ENCODE results near the gene GIPC3. TPM values are rescaled to one million over a fixed set of nuclear protein-coding genes. Genes with fewer than 3 reads are reported as not detected.

GIPC3 gene
- total RNA-seq, 4 donors from 2014 or later = 0.18 to 0.76 (median 0.22) TPM

DNA sequence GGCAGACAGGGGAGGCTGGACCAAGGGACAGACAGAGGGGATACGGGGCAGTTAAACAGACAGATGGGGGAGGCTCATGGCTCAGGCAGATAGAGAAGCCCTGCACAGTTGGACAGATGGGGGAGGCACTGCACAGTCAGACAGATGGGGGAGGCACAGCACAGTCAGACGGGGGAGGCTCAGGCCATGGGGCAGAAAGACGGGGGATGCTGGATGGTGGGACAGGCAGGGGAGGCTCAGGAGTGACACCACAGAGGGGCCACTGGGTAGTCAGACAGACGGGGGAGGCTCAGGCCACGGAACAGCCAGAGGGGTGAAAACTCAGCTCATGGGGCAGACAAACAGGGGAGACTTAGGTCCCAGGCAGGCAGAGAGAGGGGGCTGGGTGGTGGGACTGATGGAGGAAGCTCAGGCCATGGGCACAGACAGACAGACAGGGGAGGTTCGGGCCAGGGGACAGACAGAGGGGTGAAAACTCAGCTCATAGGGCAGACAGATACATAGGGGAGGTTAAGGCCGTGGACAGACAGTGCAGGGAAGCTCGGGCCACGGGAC, 28.8 kb upstream of the GIPC3 start:
- H3K27me3 ChIP-seq = no peaks in the 10 kb centered on the region
- WGBS, 2 donors = 12 to 27% methylated on average over 8 to 9 of the region's 9 CpGs

DNA sequence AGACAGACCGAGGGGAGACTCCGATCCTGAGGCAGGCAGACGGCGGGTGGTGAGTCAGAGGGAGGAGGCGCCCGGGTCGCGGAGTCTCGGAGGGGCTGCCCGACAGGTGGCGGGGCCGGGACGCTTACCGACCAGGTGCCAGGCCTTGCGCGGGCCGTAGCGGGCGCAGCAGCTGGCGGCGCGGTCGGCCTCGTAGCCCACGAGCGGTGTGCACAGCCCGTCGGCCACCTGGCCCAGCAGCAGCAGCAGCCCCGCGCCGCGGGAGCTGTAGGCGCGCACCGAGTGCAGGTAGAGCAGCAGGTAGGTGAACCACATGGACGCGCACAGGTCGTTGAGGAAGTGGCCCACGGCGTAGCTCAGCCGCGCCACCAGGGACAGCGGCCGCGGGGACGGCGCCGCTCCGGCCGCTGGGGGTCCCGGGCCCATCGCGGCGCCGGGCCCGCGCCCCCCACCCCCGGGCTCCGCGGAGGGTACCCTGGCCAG, 28.3 kb upstream of the GIPC3 start:
- TF ChIP-seq, protein P1, sequence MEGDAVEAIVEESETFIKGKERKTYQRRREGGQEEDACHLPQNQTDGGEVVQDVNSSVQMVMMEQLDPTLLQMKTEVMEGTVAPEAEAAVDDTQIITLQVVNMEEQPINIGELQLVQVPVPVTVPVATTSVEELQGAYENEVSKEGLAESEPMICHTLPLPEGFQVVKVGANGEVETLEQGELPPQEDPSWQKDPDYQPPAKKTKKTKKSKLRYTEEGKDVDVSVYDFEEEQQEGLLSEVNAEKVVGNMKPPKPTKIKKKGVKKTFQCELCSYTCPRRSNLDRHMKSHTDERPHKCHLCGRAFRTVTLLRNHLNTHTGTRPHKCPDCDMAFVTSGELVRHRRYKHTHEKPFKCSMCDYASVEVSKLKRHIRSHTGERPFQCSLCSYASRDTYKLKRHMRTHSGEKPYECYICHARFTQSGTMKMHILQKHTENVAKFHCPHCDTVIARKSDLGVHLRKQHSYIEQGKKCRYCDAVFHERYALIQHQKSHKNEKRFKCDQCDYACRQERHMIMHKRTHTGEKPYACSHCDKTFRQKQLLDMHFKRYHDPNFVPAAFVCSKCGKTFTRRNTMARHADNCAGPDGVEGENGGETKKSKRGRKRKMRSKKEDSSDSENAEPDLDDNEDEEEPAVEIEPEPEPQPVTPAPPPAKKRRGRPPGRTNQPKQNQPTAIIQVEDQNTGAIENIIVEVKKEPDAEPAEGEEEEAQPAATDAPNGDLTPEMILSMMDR (IDR thresholded peaks at IDR 0.05) = peak in 1 of 6 experiments; percentile 32
- no peak for TF ChIP-seq POLR2A (IDR thresholded peaks at IDR 0.05)
- H3K4me1 ChIP-seq = peaks cover 22 to 56% (median 25%) of the 10 kb centered on the region in 3 donors
- DNase-seq = no peak

More for the DNA sequence above, 28.8 kb upstream of the GIPC3 start:
- no peaks in the 10 kb centered on the region for H3K9me3 ChIP-seq
- intact Hi-C loops (cut with DNase I) = no loop called here
- H3K36me3 ChIP-seq = no peaks in the 10 kb centered on the region
- no peak for TF ChIP-seq POLR2A (IDR thresholded peaks at IDR 0.05)
- TF ChIP-seq, protein P1 (IDR thresholded peaks at IDR 0.05) = no peak
- DNase-seq = no peak
- H3K27ac ChIP-seq = peak overlapping the region; percentile 77 to 92 (median 90)
- peak overlapping the region; percentile 76 to 95 (median 76) for H3K4me3 ChIP-seq
- peaks cover 22 to 56% (median 25%) of the 10 kb centered on the region in 3 donors for H3K4me1 ChIP-seq

DNA sequence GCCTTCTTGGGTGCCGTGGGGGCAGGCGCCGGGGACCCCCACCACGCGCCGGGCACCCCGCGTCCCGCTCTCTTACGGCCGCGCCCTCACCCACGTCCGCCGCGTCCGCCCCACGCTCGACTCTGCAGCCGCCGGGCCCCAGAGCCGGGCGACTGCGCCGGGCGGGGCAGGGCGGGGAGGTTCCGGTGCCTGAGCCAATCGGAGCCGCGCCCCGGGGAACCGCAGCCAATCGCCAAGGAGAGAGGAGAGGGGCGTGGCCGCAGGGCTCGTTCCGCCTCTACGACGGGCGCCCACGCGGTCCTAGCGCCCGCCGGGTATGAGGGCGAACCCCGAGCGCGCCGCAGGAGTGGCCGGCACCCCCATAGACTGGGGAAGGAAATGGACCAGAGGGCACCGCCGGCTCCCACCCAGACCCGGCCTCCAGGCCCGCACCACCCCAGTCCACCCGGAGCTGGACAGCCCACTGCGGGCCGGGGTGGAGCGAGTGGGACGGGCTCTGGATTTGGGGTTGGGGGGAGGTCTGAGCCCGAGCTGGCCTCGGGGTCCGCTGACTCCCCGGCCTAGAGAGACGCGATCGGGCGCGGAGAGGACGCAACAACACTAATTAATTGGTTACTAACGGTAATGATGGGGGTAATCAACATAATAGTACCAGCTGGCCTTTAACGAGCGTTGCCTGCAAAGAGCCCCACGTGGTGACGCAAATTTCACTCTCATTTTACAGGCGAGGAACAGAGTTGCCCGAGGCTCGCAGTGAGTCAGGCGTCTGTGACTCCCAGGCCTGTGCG, 27.6 kb upstream of the GIPC3 start, which contains the start of gene MFSD12:
TSS of gene MFSD12 (minus strand) at position 126 of the 788 bp plus-strand sequence. CDS start 183 bp downstream, outside the sequence.
- H3K4me1 ChIP-seq = peaks cover 22 to 55% (median 25%) of the 10 kb centered on the region in 3 donors
- H3K9me3 ChIP-seq = no peaks in the 10 kb centered on the region
- intact Hi-C loops (cut with DNase I) = no loop called here
- TF ChIP-seq, protein P1 (IDR thresholded peaks at IDR 0.05) = no peak
- peak in 3 of 4 donors; percentile 82 to 89 (median 85) for TF ChIP-seq POLR2A (IDR thresholded peaks at IDR 0.05)
- 0 to 1% methylated on average over 11 to 14 of the region's 81 CpGs for WGBS, 2 donors
- no peaks in the 10 kb centered on the region for H3K36me3 ChIP-seq
- H3K4me3 ChIP-seq = peak within 1 kb of the TSS; percentile 76 to 95 (median 76)
- peak within 1 kb of the TSS; percentile 77 to 92 (median 90) for H3K27ac ChIP-seq
- no peaks in the 10 kb centered on the region for H3K27me3 ChIP-seq
- DNase-seq = peak; percentile 72

More for the DNA sequence above, 28.3 kb upstream of the GIPC3 start:
- Histone ChIP-seq H3K9me3 (no peaks in the 10 kb centered on the region), H3K4me3 (peak overlapping the region; percentile 76 to 95 (median 76)), H3K27me3 (no peaks in the 10 kb centered on the region), H3K27ac (peak overlapping the region; percentile 77 to 92 (median 90)), H3K36me3 (no peaks in the 10 kb centered on the region)
- 0 to 1% methylated on average over 5 to 26 of the region's 60 CpGs for WGBS, 2 donors
- intact Hi-C loops (cut with DNase I) = no loop called here

DNA sequence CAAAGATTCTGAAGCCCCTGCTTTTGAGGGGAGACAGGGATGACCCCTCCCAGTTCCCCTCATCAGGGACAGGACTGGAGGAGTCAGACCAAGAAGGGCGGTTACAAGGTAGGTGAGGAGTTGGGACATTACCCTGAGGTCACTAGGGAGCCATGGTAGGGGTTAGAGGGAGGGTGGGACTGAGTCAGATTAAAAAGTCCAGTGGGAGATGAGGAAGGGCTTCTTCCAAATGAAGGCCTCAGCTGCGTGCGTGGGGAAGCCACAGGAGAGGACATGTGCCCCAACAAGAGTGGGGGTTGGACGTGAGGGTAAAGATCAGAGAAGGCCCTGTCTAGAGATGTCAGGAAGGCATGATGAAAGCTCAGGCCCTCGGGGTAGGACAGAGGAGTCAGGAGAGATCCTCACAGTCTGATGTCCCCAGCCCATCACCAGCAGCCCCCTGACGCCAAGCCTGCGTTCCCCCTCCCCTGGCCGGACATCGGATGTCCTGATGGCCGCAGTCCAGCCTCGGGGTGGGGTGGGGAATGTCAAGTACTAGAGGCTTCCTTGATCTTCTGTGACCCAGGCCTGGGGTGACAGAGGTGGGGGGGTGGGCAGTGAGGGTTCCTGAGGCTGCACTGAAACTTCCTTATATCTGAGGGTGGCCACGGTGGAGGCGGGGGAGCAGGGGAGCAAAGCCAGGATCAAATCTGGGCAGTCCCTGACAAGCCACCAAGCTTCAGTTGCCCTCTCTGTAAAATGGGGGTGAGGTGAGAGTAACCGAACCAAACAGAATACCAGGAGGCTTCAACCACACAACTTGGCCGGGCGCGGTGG, 21.4 kb upstream of the GIPC3 start:
- Histone ChIP-seq H3K9me3 (no peaks in the 10 kb centered on the region), H3K36me3 (no peaks in the 10 kb centered on the region), H3K27me3 (no peaks in the 10 kb centered on the region), H3K27ac (no peak overlapping the region), H3K4me3 (no peak overlapping the region), H3K4me1 (peaks cover 0 to 6% (median 0%) of the 10 kb centered on the region in 3 donors)
- 74 to 79% methylated on average over 8 to 12 of the region's 17 CpGs for WGBS, 2 donors
- DNase-seq = no peak
- TF ChIP-seq, protein P1 (IDR thresholded peaks at IDR 0.05) = no peak
- intact Hi-C loops (cut with DNase I) = no loop called here
